ENCODE results near the gene CNOT6L.
"Not testable (repeated sequence)": the region's sequence is repeated elsewhere in the genome, so short reads cannot be mapped to it uniquely, and the experiment has no call there.

Gene CNOT6L

DNA sequence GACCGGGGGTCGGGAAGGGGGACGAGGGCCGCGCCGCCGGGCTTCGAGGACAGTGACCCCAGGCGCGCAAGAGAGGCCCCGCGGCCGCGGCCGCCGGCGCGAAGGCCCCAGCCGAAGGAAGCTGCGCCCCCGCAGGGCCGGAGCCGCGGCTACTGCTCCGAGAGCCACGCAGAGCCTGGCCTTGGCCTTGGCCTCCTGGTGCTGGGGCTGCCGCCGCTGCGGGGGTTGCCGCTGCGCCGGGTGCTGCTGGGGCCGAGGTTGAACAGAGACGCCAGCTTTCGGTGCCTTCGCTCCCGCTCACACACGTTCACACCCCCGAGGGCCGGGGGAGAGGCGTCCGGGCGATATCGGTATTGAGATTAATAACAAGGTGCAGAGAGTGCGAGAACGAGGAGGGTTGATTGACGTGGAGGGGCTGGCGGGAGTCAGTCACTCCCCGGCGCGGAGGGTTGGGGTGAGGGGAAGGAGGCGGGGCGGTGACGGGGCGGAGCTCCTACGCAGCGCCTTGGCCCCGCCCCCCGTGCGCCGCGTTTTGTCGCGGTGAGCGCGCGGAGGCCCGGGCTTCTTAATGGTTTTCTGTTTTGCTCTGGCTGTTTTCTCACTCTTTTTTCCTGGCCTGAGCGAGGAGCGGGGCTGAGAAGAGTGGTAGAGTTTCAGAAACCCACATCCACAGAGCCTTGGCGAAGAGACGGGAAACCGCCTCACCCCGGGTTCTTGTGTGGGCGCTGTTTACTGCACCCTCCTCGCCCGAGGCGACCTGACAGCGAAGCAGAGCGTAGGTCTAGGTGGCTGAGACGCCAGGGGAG, 878 bp upstream of the CNOT6L start:
- DNase-seq, result peak; percentile 93

DNA sequence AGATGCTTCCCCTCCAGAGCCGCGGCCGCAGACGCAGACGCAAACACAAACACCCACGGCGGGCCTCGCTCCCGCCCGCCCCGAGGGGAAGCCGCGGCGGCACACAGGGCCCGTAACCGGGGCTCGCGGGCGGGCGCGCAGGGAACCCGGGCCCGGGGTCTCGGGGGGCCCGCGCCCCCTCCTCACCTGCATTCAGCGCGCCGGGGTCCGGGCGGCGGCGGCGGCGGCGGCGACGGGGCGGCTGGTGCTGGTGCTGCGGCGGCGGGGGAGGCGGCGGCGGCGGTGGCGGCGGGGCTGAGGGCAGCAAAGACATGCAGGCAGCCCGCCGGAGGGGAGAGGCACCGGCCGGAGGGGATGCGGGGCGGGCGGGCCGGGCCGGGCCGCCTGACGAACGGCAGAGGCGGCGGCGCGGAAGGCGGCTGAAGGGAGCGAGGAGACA, 255 bp upstream of the CNOT6L start:
- no peak for DNase-seq

DNA sequence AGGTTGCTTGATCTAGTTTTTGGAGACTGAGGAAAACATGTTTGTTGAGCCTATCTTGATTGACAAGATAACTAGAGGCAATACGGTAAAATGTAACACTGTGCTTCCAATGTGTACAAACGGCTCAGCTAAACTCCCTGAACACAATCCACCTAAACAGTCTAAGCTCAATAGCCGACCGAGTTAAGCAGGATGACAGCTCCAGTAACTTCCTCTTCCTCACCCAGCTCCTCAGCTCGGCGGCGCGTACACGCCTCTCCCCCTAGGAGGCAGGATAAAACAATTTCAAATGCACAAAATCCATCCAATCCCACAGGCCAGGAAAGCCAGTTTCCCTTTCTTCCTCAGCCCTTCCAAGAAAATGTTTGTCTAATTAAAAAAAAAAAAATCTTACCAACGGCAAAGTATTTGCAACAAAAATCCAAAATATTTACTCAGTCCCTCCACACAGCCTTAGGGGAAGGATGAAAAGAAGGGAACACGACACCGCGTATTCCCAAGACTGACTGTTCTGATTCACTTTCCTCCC, 1.0 kb downstream of the CNOT6L start:
- DNase-seq, result peak; percentile 56

DNA sequence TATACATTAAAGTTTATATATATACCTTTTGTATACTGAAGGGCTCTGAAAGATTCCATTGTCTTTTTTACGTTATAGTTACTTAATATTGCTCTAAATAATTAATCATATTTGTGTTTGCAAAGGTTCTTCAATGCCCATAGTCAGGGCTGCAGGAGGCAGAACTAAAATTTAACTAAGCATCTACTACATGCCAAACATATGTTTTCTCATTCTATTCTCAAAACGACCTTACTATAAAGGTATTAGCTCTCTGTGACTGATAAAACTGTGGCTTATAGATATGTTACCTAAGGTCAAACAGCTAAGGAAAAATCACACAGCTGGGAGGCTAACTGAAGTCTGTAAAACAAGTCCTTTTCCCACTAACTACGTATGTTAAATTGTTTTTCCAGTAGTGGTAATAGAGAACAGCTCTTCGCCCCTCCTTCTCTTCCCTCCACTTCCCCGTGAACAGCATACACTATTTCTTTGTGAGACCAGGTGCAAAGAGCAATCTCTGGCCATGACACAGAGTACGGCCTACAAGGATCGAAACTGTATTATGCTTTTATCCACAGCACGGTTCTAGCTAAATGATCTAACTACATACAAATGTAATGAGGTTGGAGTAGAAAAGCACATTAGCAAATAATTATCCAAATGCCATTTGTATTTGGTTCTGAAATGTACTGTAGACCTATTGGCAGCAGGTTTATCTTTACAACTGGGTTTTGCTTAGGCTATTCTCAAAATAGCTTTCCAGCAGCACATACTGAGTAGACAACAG, 1.7 kb downstream of the CNOT6L start:
- no peak for DNase-seq

DNA sequence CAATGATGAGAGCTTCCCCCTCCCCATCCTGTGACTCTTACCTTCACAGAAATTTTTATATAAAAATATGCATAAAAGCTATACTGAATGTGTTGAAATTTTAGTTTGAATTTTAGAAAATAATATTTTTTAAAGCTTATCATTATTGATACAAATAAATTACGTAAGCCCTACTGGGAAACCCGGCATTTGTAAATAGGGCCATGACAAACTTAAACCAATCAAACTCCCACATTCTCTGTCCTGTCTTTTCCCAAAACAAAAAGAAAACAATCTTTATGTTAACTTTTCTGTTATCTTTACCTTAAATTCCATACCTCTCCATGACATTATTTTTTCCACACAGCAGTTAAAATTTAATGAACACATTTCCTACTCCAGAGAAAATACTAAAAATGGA, 2.6 kb downstream of the CNOT6L start:
- no peak for DNase-seq

DNA sequence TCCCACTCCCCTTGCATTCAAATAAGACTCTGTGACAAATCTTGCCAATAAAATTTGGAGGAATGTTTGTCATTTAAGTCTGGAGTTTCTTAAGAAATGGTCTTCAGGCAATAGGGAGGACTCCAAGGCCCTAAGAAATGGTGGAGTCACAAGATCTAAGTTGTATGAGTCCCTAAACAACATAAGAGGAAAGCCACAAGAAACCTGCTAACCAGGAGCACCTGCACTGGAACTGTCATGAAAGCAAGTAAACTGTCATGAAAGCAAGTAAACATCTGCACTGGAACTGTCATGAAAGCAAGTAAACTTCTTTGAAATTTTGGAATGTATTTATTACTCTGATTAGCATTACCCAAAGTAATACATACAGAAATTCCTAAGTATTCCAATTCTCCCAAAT, 3.5 kb downstream of the CNOT6L start:
- no peak for DNase-seq

DNA sequence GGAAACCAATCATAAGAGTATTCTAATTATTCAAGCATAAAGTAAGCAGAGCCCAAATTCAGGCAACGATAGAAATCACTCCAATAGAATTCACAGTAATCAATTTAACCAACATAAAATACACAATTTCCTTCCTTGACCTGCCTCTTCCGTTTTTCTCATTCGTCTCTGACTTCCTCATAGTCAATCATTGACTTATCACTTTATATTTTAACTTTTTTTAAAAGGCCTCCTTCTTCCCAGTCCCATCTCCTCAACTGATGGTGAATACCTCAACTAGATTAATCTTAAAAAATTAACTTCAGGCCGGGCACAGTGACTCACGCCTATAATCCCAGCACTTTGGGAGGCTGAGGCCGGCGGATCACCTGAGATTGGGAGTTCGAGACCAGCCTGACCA, 13.3 kb downstream of the CNOT6L start:
- no peak for DNase-seq

DNA sequence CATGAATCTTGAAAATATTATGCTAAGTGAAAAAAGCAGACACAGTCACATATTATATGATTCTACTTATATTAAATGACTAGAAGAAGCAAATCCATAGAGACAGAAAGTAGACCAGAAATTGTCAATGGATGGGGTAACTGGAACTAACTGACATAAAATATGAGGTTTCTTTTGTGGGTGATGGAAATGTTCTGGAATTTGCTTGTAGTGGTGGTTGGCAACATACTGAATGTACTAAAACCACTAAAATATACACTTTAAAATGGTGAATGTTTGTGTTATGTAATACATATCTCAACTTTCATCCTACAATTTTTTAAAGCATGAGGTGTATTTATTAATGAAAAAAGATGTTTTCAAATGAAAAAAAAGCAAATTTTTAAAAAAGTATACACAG, 14.7 kb downstream of the CNOT6L start:
- DNase-seq, result no peak

DNA sequence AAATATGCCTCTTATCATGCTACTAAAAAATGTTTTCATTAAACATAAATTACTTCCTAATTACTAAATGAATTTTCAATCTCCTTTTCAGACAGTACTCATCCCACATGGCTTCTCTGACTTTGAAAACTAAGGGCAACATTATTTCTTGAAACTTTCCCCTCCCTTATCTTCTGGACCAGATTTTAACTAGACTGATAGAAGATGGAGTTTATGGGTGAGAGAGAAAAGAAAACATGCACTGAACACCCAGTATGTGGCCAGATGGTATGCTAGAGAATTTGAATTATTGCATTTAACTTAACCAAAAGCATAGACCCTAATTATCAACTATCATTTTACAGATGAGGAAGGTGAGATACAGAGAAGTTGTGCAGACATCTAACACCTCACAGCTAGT, 16.8 kb downstream of the CNOT6L start:
- DNase-seq, result no peak

DNA sequence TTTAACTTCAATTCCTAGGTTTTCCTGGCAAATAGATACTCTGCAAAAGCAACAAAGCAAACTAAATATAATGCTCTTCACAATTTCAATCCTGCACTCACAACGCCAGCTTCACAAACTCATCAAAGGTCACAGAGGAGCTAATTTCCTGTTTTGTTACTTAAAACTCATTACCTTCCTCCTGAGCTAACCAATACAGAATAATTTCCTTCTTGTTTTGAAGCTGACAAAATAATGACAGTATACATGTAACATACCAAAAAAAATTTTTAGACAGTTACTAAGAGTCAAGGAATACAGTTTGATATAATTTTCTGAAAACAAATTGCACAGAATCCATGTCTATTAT, 17.9 kb downstream of the CNOT6L start:
- DNase-seq, result no peak

DNA sequence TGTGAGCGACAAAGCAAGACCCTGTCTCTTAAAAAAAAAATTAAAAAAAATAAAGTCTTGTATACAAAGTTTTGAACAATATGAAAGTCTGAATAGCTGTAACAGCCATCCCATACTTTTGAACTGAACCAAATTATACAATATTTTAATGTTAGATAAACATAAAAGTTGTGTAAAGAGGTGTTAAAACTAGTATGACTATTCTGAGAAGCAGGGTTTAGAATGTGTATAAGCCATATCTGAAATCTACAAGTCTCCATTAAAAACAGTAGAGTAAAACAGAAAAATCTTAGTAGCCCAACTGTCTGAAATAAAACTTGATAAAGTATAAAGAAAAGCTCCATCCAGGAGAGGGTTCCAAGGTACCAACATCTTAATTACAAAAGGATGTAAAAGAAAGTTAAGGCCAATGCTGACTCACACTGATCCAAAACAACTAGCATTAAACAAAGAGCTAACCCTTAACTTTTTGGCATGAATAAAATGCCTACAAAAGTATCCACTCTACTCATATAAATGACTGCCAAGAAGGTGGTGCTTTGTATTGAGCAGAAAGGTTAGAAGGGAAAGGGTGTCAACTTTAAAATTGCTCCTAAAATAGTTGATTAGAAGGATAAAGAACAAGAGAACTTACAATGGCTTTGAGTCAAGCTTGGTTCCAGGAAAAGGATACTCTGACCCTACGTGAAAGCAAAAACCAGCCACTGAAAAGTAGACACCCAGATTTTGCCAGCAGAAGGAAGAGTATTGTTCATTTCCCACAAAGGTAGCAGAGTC, 18.5 kb downstream of the CNOT6L start:
- DNase-seq, result no peak

DNA sequence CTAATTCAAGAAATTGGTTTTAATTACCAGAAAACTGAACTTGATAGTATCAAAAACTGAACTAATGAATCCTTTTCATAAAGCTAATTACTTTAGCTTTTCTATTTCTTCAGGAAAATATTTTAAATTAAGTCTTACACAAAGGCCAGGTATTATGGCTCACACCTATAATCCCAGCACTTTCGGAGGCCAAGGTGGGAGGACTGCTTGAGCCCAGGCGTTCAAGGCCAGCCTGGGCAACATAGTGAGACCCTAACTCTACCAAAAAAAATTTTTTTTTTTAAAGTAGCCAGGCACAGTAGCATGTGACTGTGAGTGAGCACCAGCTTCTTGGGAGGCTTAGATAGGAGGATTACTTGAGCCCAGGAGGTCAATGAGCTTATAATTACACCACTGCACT, 19.1 kb downstream of the CNOT6L start:
- no peak for DNase-seq

DNA sequence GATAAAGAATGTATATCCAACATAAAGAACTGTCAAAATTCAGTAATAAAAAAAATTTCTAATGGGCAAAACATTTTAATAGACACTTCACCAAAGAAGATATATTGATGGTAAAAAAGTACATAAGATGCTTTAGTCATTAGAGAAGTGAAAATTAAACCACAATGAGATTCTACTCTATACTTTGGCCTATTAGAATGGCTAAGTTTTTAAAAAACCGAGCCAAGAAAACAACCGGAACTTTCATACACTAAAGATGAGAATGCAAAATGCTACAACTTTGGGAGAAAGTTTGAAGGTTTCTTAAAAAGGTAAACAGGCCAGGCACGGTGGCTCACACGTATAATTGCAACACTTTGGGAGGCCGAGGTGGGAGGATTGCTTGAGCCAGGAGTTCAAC, 20.8 kb downstream of the CNOT6L start:
- no peak for DNase-seq

DNA sequence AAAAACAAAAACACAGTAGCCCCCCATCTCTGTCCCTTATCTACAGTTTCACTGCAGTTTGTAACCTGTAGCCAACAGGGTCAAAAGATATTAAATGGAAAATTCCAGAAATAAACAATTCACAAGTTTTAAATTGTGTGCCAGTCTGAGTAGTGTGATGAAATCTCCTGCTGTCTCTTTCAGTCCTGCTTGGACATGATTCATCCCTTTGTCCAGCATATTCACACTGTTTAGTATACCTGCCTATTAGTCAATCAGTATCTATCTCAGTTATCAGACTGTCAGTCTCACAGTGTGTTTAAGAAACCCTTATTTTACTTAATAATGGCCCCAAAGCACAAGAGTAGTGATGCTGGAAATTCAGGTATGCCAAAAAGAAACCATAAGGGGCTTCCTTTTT, 21.9 kb downstream of the CNOT6L start:
- no peak for DNase-seq

DNA sequence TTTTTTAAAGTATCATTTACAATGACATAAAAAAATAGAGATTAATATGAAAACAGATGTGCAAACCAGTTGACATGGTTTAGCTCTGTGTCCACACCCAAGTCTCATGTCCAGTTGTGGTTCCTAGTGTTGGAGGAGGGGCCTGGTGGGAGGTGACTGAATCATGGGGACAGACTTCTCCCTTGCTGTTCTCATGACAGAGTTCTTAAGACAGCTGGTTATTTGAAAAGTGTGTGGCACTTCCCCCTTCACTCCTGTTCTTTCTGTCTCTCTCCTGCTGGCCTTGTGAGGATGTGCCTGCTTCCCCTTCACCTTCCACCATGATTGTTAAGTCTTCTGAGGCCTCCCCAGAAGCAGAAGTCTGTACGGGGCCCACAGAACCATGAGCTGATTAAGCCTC, 23.8 kb downstream of the CNOT6L start:
- DNase-seq, result no peak

DNA sequence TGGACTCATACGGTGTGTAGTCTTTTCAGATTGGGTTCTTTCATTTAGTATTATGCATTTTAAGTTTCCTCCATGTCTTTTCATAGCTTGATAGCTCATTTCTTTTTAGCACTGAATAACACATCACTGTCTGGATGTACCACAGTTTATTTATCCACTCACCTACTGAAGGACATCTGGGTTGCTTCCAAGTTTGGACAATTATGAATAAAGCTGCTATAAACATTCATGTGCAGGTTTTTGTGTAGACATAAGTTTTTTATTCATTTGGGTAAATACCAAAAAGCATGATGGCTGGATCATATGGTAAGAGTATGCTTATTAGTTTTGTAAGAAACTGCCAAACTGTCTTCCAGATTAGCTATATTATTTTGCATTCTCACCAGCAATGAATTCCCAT, 29.0 kb downstream of the CNOT6L start:
- DNase-seq, result no peak

DNA sequence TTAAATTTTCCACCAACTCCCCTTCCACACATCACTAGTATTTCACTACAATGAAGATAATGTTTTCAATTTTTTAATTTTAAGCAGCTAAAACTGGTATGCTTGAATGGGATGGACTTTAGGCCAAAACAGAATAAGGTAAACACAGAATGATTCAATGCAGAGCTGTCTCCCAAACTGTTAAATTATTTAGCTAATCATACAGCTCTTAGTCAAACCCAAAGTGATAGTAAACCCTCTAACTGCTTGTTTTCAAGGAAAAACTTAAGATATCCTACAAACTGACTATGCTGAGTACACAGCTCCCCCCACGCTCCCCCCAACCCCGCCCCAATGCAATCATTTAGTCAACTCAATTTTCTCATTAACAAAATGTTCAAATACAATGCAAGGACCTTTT, 30.2 kb downstream of the CNOT6L start:
- DNase-seq, result no peak

DNA sequence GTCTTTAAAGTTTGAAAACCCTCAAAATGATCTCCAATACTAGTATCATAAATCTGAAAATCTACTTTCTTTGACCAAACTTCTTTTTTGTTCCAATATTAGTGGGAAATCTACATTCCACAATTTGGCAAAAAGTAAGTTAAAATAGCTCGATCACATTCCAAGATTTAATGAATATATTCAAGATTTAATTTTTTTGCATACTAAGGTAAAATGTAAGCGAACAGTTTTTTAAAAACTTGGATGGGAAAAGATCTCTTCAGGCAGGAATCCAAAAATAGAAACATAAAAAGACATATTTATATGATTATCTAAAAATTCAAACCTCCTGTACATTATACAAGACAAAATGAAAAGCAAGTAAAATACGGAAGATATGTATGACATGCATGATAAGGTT, 31.2 kb downstream of the CNOT6L start:
- DNase-seq, result no peak

DNA sequence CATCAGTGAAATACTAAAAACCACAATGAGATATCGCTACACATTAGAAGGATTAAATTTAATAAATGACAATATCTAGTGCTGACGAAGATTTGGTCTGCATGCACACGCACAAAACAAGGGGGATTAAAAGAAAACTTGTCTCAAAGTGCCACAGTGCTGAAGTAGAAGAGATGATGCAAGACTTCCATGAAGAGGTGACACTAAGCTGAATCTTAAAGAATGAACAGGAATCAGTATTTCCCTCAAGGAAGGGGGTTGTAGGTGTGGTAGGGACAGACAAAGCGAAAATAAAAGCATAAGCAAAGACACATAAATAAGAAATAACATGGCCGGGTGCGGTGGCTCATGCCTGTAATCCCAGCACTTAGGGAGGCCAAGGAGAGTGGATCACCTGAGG, 33.5 kb downstream of the CNOT6L start:
- no peak for DNase-seq

DNA sequence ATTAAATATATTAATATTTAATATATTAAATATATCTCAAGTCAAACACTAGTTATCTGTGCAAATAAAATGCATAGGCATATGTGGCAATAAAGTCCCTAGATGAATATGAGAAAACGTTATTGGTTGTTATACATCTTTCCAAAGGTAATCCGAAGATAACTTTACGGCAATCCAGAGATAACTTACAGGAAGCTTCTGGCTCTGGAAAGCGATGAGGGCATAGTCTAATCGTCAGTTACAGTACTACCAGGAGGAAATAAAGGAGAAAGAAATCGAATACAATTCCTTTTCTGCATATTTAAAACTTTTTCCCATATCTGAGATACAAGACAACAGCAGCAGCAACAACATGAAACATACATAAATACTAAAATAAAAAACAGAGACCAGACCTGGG, 35.3 kb downstream of the CNOT6L start:
- no peak for DNase-seq

DNA sequence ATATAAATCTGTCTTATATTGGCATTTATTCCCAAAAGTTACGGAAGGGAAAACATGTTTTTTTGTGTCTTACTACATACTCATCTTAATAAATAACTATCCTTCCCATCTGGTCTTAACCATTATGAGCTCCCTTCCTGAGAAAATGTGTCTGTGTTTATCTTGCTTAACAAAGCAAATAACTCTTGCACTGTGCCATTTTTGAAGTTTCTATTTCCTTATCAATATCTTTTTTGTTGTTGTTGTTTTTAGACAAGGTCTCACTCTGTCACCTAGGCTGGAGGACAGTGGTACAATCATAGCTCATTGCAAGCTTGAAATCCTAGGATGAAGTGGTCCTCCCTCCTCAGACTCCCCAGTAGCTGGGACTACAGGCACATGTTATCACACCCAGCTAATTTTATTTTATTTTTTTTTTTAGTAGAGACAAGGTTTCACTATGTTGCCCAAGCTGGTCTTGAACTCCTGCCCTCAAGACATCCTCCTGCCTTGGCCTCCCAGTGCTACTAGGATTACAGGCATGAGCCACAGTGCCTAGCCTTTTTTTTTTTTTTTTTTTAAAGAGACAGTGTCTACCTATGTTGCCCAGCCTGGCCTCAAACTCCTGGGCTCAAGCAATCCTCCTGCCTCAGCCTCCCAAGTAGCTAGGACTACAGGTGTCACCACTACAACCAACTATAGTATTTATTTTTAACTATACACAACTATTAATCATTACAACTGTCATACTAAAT, 36.9 kb downstream of the CNOT6L start:
- DNase-seq, result no peak

DNA sequence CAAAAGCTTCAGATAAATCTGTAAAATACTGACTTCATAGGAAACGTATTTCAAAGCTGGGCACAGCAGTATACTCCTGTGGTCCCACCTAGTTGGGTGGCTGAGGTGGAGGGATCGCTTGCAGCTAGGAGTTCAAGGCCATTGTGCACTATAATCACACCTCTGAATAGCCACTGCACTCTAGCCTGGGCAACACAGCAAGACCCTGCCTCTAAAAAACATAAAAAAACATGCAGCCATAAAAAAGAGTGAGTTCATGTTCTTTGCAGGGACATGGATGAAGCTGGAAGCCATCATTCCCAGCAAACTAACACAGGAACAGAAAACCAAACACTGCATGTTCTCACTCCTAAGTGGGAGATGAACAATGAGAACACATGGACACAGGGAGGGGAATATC, 38.4 kb downstream of the CNOT6L start:
- not testable (repeated sequence) for DNase-seq
